CD14-positive monocyte (primary cell): ENCODE data around the gene ACR. TPM values are rescaled to one million over a fixed set of nuclear protein-coding genes. Genes with fewer than 3 reads are reported as not detected.

Source experiments
- DNase-seq, 3 donors: peaks; one replicate each; pipeline ENCODE4 v3.0.0-alpha.2; 2011 to 2022
- H2AFZ ChIP-seq: 2 replicates; pipeline ENCODE4 v1.6.0; 2012; ENCODE audit warnings: mild to moderate bottlenecking, low read depth, low read length, inconsistent platforms; ENCODE audit not compliant: insufficient read depth, poor library complexity, severe bottlenecking
- H3K27ac ChIP-seq, 2 donors: 1 replicate in 1 of 2; 2 replicates in 1 of 2; pipeline ENCODE4 v1.5.1; 2012 to 2013; ENCODE audit warnings: low read length in 2 of 2, control low read depth in 1 of 2, inconsistent platforms in 1 of 2, low read depth in 1 of 2, mild to moderate bottlenecking in 1 of 2
- H3K27me3 ChIP-seq, 2 donors: one replicate each; pipeline versions ENCODE4 v1.6.0 to v1.6.1; 2011 to 2013; ENCODE audit warnings: low read length in 2 of 2; ENCODE audit not compliant: control insufficient read depth in 2 of 2, insufficient read depth in 2 of 2
- H3K36me3 ChIP-seq, 2 donors: replicated peaks in 1 of 2; 1 replicate in 1 of 2; 2 replicates in 1 of 2; pipeline versions ENCODE4 v1.5.1 to v1.6.1; 2012 to 2013; ENCODE audit warnings: low read length in 2 of 2, control low read depth in 1 of 2, inconsistent platforms in 1 of 2, mild to moderate bottlenecking in 1 of 2; ENCODE audit not compliant: insufficient read depth in 2 of 2, control insufficient read depth in 1 of 2
- H3K4me1 ChIP-seq, 2 donors: 1 replicate in 1 of 2; 2 replicates in 1 of 2; pipeline versions ENCODE4 v1.5.1 to v1.6.1; 2012 to 2013; ENCODE audit warnings: low read length in 2 of 2, control low read depth in 1 of 2, inconsistent platforms in 1 of 2, mild to moderate bottlenecking in 1 of 2, moderate library complexity in 1 of 2; ENCODE audit not compliant: insufficient read depth in 2 of 2, control insufficient read depth in 1 of 2
- H3K4me2 ChIP-seq: replicated peaks from 2 replicates; pipeline ENCODE3; 2012; ENCODE audit warnings: low read length, moderate library complexity, mild to moderate bottlenecking; ENCODE audit not compliant: poor library complexity, severe bottlenecking; ENCODE audit errors: extremely low read depth
- H3K4me3 ChIP-seq, 3 experiments: fragments of 200-600 bp in 1 of 3; sonication (generic) in 1 of 3; replicated peaks in 1 of 3; 1 replicate in 2 of 3; 2 replicates in 1 of 3; pipeline ENCODE4 v1.5.1; 2011 to 2013; ENCODE audit warnings: low read length in 3 of 3, mild to moderate bottlenecking in 3 of 3, control low read depth in 2 of 3, low read depth in 2 of 3, inconsistent platforms in 1 of 3, moderate library complexity in 1 of 3
- H3K79me2 ChIP-seq: 2 replicates; pipeline ENCODE4 v1.6.0; 2012; ENCODE audit warnings: mild to moderate bottlenecking, control low read depth, inconsistent platforms, low read length, moderate library complexity; ENCODE audit not compliant: insufficient read depth
- H3K9ac ChIP-seq: 2 replicates; pipeline ENCODE4 v1.6.0; 2017; ENCODE audit warnings: low read length, mild to moderate bottlenecking; ENCODE audit not compliant: insufficient read depth, poor library complexity, severe bottlenecking
- H3K9me3 ChIP-seq, 2 donors: replicated peaks in 1 of 2; 1 replicate in 1 of 2; 2 replicates in 1 of 2; pipeline versions ENCODE4 v1.5.1 to v1.6.1; 2012 to 2013; ENCODE audit warnings: low read length in 2 of 2, control low read depth in 1 of 2; ENCODE audit not compliant: control insufficient read depth in 1 of 2, insufficient read depth in 1 of 2
- H4K20me1 ChIP-seq: 2 replicates; pipeline ENCODE4 v1.6.0; 2012; ENCODE audit warnings: mild to moderate bottlenecking, low read length, control low read depth, moderate library complexity; ENCODE audit not compliant: insufficient read depth
- H3K27ac Mint-ChIP-seq, 7 donors: one replicate each; pipeline ENCODE4 v1.8.0; 2020; ENCODE audit warnings: mild to moderate bottlenecking in 7 of 7, mixed read lengths in 7 of 7, moderate library complexity in 6 of 7, inconsistent platforms in 2 of 7
- H3K27me3 Mint-ChIP-seq, 3 donors: one replicate each; pipeline ENCODE4 v1.8.0; 2021 to 2022; ENCODE audit warnings: low read depth in 3 of 3, mild to moderate bottlenecking in 3 of 3, mixed read lengths in 3 of 3, moderate library complexity in 3 of 3, inconsistent platforms in 1 of 3
- H3K36me3 Mint-ChIP-seq, 2 donors: one replicate each; pipeline ENCODE4 v1.8.0; 2020; ENCODE audit warnings: mixed read lengths in 2 of 2, inconsistent platforms in 1 of 2, mild to moderate bottlenecking in 1 of 2
- H3K4me1 Mint-ChIP-seq: one replicate; pipeline ENCODE4 v1.8.0; 2020; ENCODE audit warnings: mild to moderate bottlenecking, mixed read lengths
- H3K4me3 Mint-ChIP-seq, 2 donors: one replicate each; pipeline ENCODE4 v1.8.0; 2020; ENCODE audit warnings: mild to moderate bottlenecking in 2 of 2, mixed read lengths in 2 of 2, moderate library complexity in 1 of 2
- H3K9me3 Mint-ChIP-seq, 7 donors: one replicate each; pipeline ENCODE4 v1.8.0; 2020 to 2022; ENCODE audit warnings: mixed read lengths in 7 of 7, mild to moderate bottlenecking in 6 of 7, moderate library complexity in 6 of 7, inconsistent platforms in 2 of 7
- WGBS: methylation state at CpG from one replicate; pipeline ENCODE4 v1.1.5; 2013; ENCODE audit warnings: missing lambda C conversion rate; ENCODE audit not compliant: insufficient coverage; 5-methylcytosine and 5-hydroxymethylcytosine counted together
- intact Hi-C, 2 donors: fragments of 100-400 bp; cut with micrococcal nuclease; formaldehyde crosslinking; loops; one replicate each; pipeline versions ENCODE4 v1.15.0 to v1.15.1; 2023
- polyA plus RNA-seq, 3 donors: library from polyadenylated mRNA; depleted of rRNA in 1 of 3; unstranded in 2 of 3; stranded (reverse) in 1 of 3; fragments of 300-500 nt in 2 of 3; fragments of >200 nt in 1 of 3; fragmentation: Illumina TruSeq in 2 of 3; gene quantifications; 1 replicate in 2 of 3; 2 replicates in 1 of 3; pipeline ENCODE4 v1.2.3, GENCODE V29; 2012 to 2021
- TF ChIP-seq, protein P1 (sequence below): fragments of 200-600 bp; IDR thresholded peaks from one replicate; pipeline ENCODE4 v1.8.0; 2022; ENCODE audit warnings: antibody characterized with exemption, mild to moderate bottlenecking

Gene ACR
- polyA plus RNA-seq, 3 donors: not detected

DNA sequence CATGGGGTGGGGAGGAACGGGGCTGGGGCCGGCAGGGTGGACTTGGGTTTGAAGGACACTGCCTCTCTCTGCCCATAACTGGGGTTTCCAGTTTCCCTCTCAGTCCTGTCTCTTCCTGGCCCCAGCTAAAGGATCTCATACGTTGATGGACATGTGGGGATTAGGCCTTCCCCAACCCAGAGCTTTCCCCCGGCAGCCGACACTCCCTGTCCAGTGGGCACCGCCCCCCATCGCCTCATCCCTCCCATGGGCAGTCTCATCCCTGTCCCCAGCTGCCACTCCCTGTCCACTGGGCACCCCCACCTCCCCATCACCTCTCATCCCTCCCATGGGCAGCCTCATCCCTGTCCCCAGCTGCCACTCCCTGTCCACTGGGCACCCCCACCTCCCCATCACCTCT lies 22.2 kb upstream of the ACR start:
- H3K9ac ChIP-seq: no peak overlapping the region
- peaks cover 0 to 1% (median 0%) of the 10 kb centered on the region in 3 donors for H3K27me3 Mint-ChIP-seq
- 96% methylated on average over 4 of the region's 7 CpGs for WGBS

DNA sequence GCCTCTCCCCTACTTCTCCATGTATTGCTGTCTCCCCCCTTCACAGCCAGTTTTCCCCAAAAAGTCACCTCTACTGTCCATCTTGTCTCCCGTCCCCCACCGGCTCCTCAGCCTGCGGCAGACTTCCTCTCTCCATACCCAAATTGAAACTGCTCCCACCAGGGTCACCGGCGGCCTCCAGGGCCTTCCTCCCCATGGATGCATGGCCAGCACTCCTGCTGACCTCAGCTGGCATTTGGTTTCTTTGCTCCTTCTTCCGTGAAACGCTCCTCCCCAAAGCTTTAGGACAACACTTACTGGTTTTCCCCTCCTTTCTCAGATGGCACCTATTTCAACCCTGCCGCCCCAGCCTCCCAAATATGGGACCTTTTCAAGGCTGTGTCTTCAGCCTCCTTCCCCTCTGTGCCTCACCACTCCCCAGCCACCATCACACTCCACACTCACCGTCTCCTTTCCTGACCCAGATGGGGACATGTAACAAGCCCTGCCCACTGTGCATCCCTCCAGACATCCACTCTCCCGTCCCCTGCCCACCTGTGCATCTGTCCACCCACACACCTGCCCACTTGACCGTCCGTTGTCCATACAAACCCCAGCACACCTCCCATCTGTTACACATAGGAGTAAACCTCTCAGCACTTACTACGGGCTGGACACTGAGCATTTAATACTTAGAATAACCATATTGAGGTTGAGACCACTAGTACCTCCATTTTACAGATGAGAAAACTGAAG lies 21.5 kb upstream of the ACR start:
- TF ChIP-seq, protein P1, sequence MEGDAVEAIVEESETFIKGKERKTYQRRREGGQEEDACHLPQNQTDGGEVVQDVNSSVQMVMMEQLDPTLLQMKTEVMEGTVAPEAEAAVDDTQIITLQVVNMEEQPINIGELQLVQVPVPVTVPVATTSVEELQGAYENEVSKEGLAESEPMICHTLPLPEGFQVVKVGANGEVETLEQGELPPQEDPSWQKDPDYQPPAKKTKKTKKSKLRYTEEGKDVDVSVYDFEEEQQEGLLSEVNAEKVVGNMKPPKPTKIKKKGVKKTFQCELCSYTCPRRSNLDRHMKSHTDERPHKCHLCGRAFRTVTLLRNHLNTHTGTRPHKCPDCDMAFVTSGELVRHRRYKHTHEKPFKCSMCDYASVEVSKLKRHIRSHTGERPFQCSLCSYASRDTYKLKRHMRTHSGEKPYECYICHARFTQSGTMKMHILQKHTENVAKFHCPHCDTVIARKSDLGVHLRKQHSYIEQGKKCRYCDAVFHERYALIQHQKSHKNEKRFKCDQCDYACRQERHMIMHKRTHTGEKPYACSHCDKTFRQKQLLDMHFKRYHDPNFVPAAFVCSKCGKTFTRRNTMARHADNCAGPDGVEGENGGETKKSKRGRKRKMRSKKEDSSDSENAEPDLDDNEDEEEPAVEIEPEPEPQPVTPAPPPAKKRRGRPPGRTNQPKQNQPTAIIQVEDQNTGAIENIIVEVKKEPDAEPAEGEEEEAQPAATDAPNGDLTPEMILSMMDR: no peak
- peaks cover 0 to 6% of the 10 kb centered on the region in 2 donors for H3K9me3 ChIP-seq
- H3K36me3 ChIP-seq: no peaks in the 10 kb centered on the region
- H3K4me3 ChIP-seq: no peak overlapping the region
- no peak overlapping the region for H3K27ac ChIP-seq
- H3K4me1 Mint-ChIP-seq: no peaks in the 10 kb centered on the region
- no peaks in the 10 kb centered on the region for H3K4me1 ChIP-seq
- H4K20me1 ChIP-seq: no peaks in the 10 kb centered on the region
- H3K79me2 ChIP-seq: no peaks in the 10 kb centered on the region
- H3K27me3 ChIP-seq: no peaks in the 10 kb centered on the region
- H3K4me2 ChIP-seq: no peak overlapping the region
- H3K36me3 Mint-ChIP-seq: no peaks in the 10 kb centered on the region
- H2AFZ ChIP-seq: no peak overlapping the region
- no peak for DNase-seq
- peaks cover 0 to 1% (median 0%) of the 10 kb centered on the region in 3 donors for H3K27me3 Mint-ChIP-seq
- peaks cover 0 to 3% (median 0%) of the 10 kb centered on the region in 7 donors for H3K9me3 Mint-ChIP-seq
- no peak overlapping the region for H3K4me3 Mint-ChIP-seq
- no peak overlapping the region for H3K9ac ChIP-seq
- intact Hi-C loops: no loop called here
- 90% methylated on average over 11 of the region's 13 CpGs for WGBS
- peak overlapping the region in 1 of 7 donors; percentile 77 for H3K27ac Mint-ChIP-seq

More for the DNA sequence above, 22.2 kb upstream of the ACR start:
- H3K4me2 ChIP-seq: no peak overlapping the region
- no peaks in the 10 kb centered on the region for H3K79me2 ChIP-seq
- H3K27me3 ChIP-seq: no peaks in the 10 kb centered on the region
- no peak overlapping the region for H2AFZ ChIP-seq
- H3K36me3 ChIP-seq: no peaks in the 10 kb centered on the region
- Mint-ChIP-seq H3K4me3 (no peak overlapping the region), H3K9me3 (peaks cover 0 to 2% (median 0%) of the 10 kb centered on the region in 7 donors), H3K27ac (no peak overlapping the region), H3K4me1 (no peaks in the 10 kb centered on the region), H3K36me3 (no peaks in the 10 kb centered on the region)
- H4K20me1 ChIP-seq: no peaks in the 10 kb centered on the region
- no peak overlapping the region for H3K27ac ChIP-seq
- DNase-seq: no peak
- H3K4me3 ChIP-seq: no peak overlapping the region
- intact Hi-C loops: no loop called here
- H3K9me3 ChIP-seq: no peaks in the 10 kb centered on the region
- no peaks in the 10 kb centered on the region for H3K4me1 ChIP-seq
- TF ChIP-seq, protein P1: no peak
